ENCODE data around the gene PLEKHA1.

PLEKHA1 gene

DNA sequence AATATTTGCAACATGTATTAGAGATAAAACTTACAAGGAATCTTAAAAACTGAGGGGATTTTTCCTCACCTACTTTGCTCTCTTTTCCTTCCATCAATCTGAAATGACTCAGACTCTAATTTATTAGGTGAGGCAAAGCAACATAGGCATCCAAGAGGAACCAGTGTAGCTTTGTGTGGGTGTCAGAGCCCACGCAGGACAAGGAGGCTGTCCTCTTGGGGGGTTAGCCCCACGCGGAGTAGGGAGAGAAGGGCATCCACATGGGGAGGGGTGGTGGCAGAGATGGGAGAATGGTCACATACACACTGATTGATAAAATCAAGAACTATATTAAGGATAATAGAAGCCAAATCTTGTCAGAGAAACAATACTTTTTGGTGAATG, 46.1 kb downstream of the PLEKHA1 start:
- DNase-seq, result no peak

DNA sequence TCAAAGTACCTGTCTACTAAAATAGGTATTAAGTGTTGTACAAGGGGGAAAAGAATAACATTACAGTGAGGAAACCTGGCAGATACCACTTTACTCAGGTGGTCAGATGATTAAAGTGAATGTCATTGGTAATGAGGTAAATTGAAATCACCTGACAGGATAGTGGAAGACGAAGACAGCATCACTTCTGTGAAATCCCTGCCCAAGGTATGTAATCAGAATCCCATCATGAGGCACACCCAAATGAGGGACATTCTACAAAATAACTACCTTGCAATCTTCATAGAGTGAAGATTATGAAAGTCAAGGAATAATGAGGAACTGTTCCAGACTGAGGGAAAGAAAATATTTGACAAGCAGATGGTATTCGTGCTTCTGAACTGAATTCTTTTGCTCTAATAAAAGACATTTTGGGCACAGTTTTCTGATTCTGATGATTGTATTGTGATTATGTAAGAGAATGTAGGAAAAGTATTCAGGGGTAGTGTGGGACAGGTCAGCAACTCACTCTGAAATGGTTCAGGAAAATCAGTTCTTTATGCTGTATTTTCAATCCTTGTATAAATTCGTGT, 46.6 kb downstream of the PLEKHA1 start:
- no peak for DNase-seq

DNA sequence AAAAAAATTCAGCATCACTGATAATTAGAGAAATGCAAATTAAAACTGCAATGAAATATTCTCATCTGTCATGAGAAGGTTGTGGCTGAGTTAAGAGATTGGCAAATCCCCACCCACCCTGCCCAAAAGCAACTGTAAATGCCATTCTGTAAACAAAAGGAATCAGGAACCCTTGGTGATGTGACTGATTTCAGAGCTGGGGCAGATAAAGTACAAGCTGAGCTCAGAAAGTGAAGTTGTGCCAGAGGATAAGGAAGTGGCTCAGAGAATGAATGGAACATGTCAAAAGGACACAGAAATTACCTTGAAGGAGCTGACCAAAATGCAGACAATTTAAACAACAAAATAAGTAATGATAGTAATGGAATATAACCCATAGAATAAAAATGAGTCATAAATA, 47.2 kb downstream of the PLEKHA1 start:
- DNase-seq, result no peak

- no peak for DNase-seq
These were observed 47.9 kb downstream of the PLEKHA1 start for GRCh38 chr10:122422266-122422989.

- DNase-seq, result no peak
These were observed 49.6 kb downstream of the PLEKHA1 start for GRCh38 chr10:122424059-122424458.

DNA sequence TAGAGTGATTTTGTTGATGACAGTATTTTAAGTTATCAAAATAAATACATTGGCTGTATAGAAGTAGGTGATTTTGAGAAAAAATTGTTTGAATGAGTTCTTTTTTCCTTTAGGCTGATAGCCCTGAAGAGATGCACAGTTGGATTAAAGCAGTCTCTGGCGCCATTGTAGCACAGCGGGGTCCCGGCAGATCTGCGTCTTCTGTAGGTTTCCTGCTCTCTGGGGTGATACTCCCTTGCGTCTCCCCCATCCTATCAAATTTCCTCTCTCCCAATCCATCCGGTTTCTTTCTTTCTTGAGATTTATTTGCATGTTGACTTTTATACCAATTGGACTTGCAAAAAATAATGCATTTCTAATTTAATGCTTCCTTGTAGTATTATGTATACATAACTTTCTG, 52.3 kb downstream of the PLEKHA1 start:
- no peak for DNase-seq

GRCh38 chr10:122427280-122427679, 52.8 kb downstream of the PLEKHA1 start:
- no peak for DNase-seq

GRCh38 chr10:122435212-122435827, 60.8 kb downstream of the PLEKHA1 start:
- peak in 1 of 58 donors; percentile 37 for DNase-seq

GRCh38 chr10:122441961-122442360, 67.5 kb downstream of the PLEKHA1 start:
- DNase-seq, result peak in 3 of 58 donors; percentile 9 to 52 (median 21)

GRCh38 chr10:122445469-122445868, 71.0 kb downstream of the PLEKHA1 start:
- no peak for DNase-seq

GRCh38 chr10:122445904-122446303, 71.4 kb downstream of the PLEKHA1 start:
- no peak for DNase-seq

DNA sequence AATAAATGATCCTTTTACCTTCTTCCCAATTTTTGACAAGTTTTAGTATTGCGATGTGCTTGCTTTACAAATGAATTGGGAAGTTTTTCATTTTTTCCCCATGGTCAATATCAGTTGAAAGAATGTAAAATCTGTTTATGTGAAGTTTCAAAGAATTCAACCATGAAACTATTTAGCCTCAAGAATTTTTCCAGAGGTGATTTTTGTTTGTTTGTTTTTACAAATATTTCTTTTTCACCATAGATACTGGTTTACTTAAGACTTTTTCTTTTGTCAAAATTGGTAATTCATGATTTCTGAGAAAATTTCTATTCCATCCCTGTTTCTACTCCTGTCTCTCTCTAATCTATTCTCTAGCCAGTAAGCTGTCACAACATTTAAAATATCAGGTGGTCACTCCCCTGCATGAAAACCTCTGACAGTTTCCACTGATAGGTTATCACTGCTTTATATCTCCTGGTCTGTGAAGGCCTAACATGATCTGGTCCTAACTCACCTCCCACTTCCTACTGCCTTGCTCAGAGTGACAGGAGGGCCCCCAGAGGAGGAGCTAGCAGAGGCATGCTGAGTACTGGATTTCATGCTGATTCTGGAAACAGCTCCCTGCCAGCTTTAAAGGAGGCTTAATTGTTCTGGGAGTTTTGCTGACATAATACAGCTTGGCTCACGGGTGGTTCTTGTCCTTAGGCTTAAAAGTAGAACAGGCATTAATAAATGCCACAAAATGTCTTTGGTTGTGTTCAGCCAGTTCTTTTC, 72.3 kb downstream of the PLEKHA1 start:
- DNase-seq, result peak in 1 of 58 donors; percentile 35

- no peak for DNase-seq
These were observed 74.1 kb downstream of the PLEKHA1 start for GRCh38 chr10:122448600-122448999.

DNA sequence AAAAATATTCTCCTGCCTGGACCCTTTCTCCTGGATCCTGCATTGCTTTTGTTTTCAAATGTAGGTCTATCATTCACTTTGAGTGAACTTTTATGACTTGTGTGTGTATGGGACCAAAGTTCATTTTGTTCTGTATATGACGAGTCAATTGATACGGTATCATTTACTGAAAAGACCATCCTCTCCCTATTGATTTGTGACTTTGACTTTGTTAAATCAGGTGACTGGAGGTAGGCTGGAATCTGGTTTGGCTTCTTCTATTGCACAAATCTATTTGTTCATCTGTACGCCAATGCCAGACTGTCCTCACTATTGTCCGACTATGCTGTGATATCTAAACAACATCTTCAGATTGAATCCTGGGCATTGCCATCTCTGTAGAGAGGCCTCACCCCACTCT, 74.6 kb downstream of the PLEKHA1 start:
- no peak for DNase-seq

- DNase-seq, result no peak
These were observed 76.0 kb downstream of the PLEKHA1 start for GRCh38 chr10:122450353-122450990.

- no peak for DNase-seq
These were observed 79.6 kb downstream of the PLEKHA1 start for GRCh38 chr10:122454071-122454470.

GRCh38 chr10:122454603-122455080, 80.1 kb downstream of the PLEKHA1 start, which contains the start of gene ARMS2:
ARMS2 (plus strand) TSS chr10:122454653; CDS start chr10:122454728, 75 bp downstream.
- DNase-seq, result no peak

DNA sequence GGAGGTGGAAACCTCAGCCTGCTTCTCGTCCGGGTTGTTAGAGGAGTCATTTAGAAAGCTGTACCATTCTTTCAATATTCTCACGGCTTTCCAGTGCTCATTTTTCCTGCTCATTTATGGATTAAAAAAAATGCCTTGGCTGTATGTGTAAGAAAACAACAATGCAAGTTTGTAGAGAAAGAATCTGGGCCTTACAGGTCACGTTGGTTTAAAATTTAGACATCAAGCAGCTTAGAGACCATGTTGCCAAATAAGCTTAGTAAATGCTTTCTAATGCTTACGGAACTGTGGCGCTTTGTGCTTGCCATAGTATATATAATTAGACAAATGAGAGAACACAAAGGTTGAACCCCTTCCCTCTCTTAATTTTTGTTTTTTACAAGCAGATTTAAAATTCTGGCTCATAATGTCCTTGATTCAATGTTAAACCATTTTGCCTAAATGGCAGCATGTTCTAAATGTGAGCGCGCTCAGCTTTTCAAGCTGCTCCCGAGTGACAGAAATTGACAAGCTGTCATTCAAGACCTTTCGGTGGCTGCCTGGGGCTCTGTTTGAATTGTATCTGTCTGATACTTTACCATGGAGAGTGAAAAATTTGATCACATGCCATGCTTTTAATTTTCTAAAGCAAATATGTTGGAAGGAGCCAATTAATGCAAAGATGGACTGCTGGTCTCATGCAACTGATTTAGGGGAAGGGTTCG, 81.0 kb downstream of the PLEKHA1 start:
- no peak for DNase-seq

DNA sequence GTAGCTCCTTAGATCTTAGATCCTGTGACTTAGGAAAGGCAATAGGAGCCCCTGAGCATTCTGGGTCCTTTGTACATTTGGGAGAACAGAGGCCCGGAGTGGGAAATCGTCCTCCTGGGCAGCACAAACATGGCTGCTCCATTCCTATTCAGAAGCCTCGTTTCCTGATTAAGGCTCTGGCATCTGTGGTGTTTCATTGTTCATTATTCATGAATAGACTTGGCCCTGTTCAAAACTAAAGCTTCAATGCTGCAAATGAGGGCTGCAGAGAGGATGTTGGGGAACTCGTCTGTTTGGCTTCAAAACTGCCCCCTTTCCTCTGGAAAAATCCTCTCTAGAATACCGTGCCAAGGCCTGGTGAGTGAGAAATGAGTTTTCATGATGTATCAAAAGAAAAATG, 83.4 kb downstream of the PLEKHA1 start:
- DNase-seq, result peak in 7 of 58 donors; percentile 15 to 56 (median 38)

DNA sequence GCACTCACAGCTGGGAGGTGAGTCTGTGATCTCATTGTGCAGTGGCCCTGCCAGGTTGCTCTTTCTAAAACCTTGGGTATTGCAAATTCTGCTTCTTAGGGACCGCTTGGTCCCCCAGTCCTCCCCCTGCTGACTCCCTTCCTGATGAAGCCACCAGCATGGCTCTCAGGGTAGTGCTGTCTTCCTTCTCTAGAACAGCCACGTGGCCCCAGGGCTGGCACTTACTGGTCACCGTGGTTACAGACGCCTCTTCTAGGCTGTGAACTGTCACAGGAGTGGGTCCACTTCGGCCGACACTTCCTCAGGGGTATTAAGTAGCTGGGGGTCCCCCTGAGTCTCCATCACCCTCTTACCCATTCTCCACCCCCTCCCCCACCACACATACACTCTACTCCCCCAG, 84.2 kb downstream of the PLEKHA1 start:
- peak in 11 of 58 donors; percentile 23 to 62 (median 39) for DNase-seq

All from anterior cingulate cortex (tissue), 58 donors.